BE2C (cell line): ENCODE results near the gene SCAMP2.
"Not testable (repeated sequence)": the region's sequence is repeated elsewhere in the genome, so short reads cannot be mapped to it uniquely, and the experiment has no call there.

Source experiments
- DNase-seq: peaks from one replicate; pipeline ENCODE4 v3.0.0-alpha.2; 2020
- H3K27me3 ChIP-seq: fragments of 250-450 bp; sonication (Bioruptor Pico); 2 replicates; pipeline ENCODE4 v1.5.1; 2020; ENCODE audit warnings: mild to moderate bottlenecking
- H3K36me3 ChIP-seq: fragments of 250-450 bp; sonication (Bioruptor Pico); 2 replicates; pipeline ENCODE4 v1.5.1; 2020; ENCODE audit warnings: mild to moderate bottlenecking
- H3K4me1 ChIP-seq: fragments of 250-450 bp; sonication (Bioruptor Pico); 2 replicates; pipeline ENCODE4 v1.5.1; 2020
- H3K4me3 ChIP-seq: 2 replicates; pipeline ENCODE4 v1.5.1; 2011; ENCODE audit warnings: low read depth, low read length
- H3K9me3 ChIP-seq: fragments of 250-450 bp; sonication (Bioruptor Pico); 2 replicates; pipeline ENCODE4 v1.5.1; 2020
- TF ChIP-seq, protein P1 (sequence below): IDR thresholded peaks from 2 replicates; pipeline ENCODE4 v1.5.1; 2012; ENCODE audit warnings: mild to moderate bottlenecking, low read depth, low read length

Gene SCAMP2

DNA sequence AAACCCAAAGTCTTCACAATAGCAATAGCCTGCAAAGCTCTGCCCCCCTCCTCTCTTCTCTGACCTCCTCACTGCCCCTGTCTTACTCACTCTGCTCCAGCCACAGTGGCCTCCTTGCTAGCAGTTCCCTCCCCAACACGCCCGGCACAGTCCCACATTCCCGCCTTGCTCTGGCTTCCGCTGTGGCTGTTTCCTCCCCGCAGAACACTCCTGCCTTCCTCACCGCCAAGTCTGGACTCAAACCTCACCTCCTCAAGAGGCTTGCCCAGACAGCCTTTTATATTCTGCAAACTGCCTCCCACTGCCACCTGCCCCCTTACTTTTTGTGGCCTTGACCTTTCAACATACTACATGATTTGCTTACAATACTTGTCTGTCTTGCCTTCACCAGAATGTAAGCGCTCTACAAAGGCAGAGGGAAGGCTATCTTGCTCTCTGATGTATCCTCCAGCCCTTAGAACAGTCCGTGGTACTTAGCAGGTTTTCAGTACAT, 16.3 kb upstream of the SCAMP2 start:
- DNase-seq: no peak
- Histone ChIP-seq H3K9me3 (no peaks in the 10 kb centered on the region), H3K36me3 (peaks cover 12% of the 10 kb centered on the region), H3K4me1 (no peaks in the 10 kb centered on the region), H3K27me3 (no peaks in the 10 kb centered on the region), H3K4me3 (peak overlapping the region; percentile 87)
- TF ChIP-seq, protein P1, sequence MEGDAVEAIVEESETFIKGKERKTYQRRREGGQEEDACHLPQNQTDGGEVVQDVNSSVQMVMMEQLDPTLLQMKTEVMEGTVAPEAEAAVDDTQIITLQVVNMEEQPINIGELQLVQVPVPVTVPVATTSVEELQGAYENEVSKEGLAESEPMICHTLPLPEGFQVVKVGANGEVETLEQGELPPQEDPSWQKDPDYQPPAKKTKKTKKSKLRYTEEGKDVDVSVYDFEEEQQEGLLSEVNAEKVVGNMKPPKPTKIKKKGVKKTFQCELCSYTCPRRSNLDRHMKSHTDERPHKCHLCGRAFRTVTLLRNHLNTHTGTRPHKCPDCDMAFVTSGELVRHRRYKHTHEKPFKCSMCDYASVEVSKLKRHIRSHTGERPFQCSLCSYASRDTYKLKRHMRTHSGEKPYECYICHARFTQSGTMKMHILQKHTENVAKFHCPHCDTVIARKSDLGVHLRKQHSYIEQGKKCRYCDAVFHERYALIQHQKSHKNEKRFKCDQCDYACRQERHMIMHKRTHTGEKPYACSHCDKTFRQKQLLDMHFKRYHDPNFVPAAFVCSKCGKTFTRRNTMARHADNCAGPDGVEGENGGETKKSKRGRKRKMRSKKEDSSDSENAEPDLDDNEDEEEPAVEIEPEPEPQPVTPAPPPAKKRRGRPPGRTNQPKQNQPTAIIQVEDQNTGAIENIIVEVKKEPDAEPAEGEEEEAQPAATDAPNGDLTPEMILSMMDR: no peak

DNA sequence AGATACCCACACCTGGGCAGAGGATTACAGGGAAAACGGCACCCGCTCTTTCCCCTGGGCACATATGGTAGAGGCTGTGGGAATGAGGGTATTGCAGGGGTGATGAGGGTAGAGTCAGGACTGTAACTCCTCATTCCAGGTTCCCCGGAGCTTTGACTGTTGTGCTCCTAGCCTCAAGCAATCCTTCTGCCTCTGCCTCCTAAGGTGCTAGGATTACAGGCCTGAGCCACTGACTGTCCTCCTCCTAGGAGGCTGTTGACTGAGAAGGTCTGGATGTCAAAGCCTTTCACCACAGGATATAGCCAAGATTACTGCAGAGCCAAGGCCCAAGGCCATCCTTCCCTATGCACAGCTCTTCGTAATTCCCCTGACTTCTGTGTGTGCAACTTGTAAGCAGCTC, 15.6 kb upstream of the SCAMP2 start:
- no peaks in the 10 kb centered on the region for H3K27me3 ChIP-seq
- no peak overlapping the region for H3K4me3 ChIP-seq
- TF ChIP-seq, protein P1: no peak
- no peaks in the 10 kb centered on the region for H3K9me3 ChIP-seq
- H3K36me3 ChIP-seq: peaks cover 12% of the 10 kb centered on the region
- no peaks in the 10 kb centered on the region for H3K4me1 ChIP-seq
- DNase-seq: no peak

DNA sequence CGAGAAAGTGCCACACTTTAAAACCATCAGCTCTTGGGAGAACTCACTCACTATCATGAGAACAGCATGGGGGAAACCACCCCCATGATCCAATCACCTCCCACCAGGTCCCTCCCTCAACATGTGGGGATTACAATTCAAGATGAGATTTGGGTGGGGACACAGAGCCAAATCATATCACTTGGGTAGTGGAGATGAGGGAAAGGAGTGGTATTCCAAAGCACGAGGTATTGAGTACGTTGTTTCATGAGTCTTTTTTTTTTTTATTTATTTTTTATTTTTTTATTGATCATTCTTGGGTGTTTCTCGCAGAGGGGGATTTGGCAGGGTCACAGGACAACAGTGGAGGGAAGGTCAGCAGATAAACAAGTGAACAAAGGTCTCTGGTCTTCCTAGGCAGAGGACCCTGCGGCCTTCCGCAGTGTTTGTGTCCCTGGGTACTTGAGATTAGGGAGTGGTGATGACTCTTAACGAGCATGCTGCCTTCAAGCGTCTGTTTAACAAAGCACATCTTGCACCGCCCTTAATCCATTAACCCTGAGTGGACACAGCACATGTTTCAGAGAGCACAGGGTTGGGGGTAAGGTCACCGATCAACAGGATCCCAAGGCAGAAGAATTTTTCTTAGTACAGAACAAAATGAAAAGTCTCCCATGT, 14.5 kb upstream of the SCAMP2 start:
- DNase-seq, H3K27me3 ChIP-seq, H3K4me1 ChIP-seq, H3K9me3 ChIP-seq, H3K4me3 ChIP-seq: not testable (repeated sequence)
- H3K36me3 ChIP-seq: peaks cover 10% of the 10 kb centered on the region

DNA sequence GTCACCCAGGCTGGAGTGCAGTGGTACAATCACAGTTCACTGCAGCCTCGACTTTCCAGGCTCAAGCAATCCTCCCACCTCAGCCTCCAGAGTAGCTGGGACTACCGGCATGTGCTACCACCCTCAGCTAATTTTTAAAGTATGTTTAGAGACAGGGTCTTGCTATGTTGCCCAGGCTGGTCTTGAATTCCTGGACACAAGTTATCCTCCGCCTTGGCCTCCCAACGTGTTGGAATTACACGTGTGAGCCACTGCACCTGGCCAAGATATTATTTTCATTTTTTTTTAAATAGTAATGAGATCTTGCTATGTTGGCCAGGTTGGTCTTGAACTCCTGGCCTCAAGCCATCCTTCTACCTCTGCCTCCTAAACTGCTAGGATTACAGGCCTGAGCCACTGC, 12.3 kb upstream of the SCAMP2 start:
- Histone ChIP-seq H3K36me3 (no peaks in the 10 kb centered on the region), H3K4me1 (no peaks in the 10 kb centered on the region), H3K9me3 (no peaks in the 10 kb centered on the region), H3K4me3 (no peak overlapping the region), H3K27me3 (no peaks in the 10 kb centered on the region)
- DNase-seq: no peak
- TF ChIP-seq, protein P1: no peak

DNA sequence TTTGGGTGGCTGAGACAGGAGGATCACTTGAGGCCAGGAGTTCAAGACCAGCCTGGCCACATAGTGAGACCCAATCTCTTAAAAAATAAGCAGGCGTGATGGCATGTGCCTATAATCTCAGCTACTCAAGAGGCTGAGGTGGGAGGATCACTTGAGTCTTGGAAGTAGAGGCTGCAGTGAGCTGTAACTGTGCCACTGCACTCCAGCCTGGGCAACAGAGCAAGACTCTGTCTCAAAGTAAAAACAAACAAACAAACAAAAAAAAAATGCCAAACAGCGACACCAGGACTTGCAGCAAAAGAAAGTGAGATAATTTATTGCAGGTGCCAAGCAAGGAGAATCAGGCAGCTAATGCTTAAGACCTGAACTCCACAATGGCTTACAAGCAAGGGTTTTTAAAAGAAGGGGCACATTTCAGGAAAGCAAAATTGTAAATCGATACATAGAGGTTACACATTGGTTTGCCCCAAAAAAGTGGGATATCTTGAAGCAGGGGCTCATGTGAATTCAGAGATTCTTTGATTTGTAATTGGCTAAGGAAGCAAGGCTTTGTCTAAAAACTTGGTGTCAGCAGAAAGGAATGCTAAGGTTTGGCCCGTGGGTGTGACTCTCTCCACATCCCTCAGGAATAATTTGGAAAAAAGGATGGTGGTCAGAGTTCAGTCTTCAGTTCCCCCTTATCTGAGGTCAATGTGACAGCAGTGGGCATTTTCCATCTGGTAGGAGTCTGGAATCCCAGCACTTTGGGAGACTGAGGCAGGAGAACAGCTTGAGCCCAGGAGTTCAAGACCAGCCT, 11.5 kb upstream of the SCAMP2 start:
- H3K9me3 ChIP-seq: no peaks in the 10 kb centered on the region
- H3K27me3 ChIP-seq: no peaks in the 10 kb centered on the region
- H3K4me1 ChIP-seq: no peaks in the 10 kb centered on the region
- no peak overlapping the region for H3K4me3 ChIP-seq
- TF ChIP-seq, protein P1: no peak
- no peak for DNase-seq
- no peaks in the 10 kb centered on the region for H3K36me3 ChIP-seq

DNA sequence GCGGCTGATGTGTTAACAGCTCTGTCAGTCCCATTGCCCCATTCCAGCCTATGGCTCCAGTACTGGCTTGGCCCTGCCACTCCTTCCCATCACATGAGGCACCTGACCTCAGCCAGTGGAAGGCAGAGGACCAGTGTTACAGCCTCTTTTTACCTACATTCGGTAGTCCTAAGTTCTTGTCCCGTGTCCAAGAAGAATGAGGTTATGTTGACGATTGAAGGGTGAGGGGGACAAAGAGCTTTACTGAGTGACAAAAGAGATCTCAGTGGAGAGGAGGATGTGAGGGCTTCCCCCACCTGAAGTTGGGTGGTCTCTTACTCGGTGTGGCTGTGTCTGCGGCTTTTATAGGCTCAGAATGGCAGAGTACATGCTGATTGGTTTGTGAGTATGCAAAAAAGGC, 9.4 kb upstream of the SCAMP2 start:
- H3K9me3 ChIP-seq: no peaks in the 10 kb centered on the region
- no peaks in the 10 kb centered on the region for H3K4me1 ChIP-seq
- H3K36me3 ChIP-seq: no peaks in the 10 kb centered on the region
- no peak for DNase-seq
- no peak overlapping the region for H3K4me3 ChIP-seq
- no peaks in the 10 kb centered on the region for H3K27me3 ChIP-seq
- TF ChIP-seq, protein P1: no peak
